HG03108 (cell line): ENCODE data around the gene TRMT10C.
A peak's percentile ranks its signal among the peaks of the same experiment; 100 is the strongest.
"Not testable (repeated sequence)": the region's sequence is repeated elsewhere in the genome, so short reads cannot be mapped to it uniquely, and the experiment has no call there.

Experiments used
- ATAC-seq: cut with Tn5 transposase; IDR thresholded peaks from one replicate; pipeline ENCODE4 v1.9.1; 2021; ENCODE audit warnings: moderate library complexity; ENCODE audit not compliant: unreplicated experiment

TRMT10C gene

DNA sequence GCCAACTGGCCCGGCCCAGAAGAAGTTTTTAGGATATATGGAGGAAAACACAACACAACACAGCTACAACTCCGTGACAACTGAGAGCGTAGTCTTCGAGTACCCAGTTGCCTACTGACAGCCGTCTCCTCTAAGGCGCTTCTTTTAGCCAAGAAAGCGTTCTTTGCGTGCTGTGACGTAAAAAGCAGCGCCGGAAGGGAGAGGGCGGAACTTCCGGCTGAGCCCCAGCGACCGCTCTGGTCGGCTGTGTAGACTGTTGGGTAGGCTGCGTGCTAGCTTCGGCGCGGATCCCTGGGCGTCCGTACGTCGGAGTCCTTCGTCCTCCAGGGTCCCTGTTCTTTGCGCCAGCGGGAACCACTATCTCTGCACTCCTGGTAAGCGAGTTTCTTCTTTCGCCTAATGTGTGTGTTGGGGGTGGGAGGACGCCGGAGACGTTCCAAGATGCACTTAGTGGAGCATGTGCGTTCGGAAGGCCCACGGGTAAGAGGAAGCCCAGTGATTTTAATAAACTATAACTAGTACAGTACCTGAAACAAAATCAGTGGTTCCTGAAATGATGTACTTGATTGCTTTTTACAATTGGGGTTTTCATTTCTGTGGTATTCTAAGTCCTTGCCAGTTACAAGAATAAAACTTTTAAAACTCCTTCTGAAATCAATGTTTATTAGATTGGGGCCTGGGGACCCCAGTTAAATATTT lies at the start of gene TRMT10C:
Gene TRMT10C, plus strand, starts transcription at position 239 of the 699 bp plus-strand sequence. CDS start 2,914 bp downstream, outside the sequence.
- ATAC-seq = peak; percentile 99

- ATAC-seq = peak; percentile 10
These were observed 49.3 kb upstream of the TRMT10C start for GRCh38 chr3:101512396-101512645.

GRCh38 chr3:101512646-101513418 lies 48.8 kb upstream of the TRMT10C start, which contains the start of gene SENP7:
Gene SENP7, minus strand, starts transcription at chr3:101513212. Its CDS starts 82 bp downstream, at chr3:101513130.
- ATAC-seq = peak; percentile 58

DNA sequence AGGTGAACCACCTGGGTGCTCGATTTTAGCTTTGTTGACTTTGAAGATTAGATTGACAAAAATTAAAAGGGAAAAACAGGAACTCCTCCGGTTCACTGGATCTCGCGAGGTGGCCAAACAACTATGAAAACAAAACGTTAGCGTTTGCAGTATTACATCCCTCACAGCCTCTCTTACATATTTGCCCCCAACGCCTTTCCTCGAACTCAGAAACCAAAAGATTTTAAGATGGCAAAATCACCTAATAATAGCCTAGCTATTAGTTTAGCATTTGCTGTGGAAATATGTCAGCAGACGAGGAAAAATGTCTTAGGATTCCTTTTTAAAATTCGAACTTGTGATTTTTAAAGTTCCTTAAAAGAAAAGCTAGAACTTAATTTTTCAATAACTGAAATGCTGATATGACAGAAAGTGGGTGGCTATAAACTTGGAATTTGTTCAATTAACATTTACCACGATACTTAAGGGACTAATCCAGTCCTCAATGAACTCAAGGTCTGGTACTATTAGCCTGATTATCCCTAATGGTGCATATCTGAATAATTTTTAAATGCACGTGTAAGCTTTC lies 48.2 kb upstream of the TRMT10C start:
- ATAC-seq = peak; percentile 21

DNA sequence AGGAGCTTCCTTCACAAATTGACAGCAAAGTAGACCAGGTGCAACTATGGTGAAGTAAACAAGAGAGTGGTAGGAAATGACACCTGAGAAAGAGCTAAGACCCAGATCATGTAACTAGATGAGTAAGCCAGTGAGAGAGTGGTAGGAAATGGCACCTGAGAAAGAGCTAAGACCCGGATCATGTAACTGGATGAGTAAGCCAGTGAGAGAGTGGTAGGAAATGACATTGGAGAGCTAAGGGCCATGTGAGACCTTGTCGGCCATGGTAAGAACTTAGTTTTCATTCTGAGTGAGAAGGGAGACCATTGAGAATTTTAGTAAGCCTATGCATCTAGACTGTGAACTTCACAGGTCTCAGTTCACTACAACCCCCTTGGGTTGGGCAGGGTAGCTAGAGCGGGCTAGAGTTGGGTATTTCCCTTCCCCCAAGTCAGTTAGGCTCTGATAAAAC lies 43.2 kb upstream of the TRMT10C start:
- peak; percentile 98 for ATAC-seq

DNA sequence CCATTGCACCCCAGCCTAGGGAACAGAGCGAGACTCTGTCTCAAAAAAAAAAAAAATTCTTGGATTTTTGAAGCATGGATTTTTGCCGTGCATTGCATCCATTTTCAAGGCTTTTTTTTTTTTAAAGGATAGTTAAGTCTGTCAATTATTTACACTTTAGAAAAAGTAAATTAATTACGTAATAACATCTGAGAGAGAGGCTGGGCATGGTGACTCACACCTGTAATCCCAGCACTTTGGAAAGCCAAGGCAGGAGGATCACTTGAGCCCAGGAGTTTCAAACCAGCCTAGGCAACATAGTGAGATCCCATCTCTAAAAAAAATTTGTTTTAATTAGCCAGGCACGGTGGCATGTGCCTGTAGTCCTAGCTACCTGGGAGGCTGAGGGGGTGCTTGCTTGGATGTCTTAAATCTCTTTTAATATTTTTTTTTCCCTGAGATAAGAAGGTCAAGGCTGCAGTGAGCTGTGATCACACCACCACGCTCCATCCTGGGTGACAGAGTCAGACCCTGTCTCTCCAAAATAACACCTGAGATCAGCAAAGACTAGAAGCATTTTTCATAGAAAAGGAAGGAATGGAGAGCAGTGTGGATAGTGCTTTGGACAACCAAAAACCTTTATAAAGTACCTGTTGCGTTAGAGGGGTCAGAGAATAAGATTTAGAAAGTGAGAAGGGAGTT lies 41.8 kb upstream of the TRMT10C start:
- ATAC-seq = no peak

DNA sequence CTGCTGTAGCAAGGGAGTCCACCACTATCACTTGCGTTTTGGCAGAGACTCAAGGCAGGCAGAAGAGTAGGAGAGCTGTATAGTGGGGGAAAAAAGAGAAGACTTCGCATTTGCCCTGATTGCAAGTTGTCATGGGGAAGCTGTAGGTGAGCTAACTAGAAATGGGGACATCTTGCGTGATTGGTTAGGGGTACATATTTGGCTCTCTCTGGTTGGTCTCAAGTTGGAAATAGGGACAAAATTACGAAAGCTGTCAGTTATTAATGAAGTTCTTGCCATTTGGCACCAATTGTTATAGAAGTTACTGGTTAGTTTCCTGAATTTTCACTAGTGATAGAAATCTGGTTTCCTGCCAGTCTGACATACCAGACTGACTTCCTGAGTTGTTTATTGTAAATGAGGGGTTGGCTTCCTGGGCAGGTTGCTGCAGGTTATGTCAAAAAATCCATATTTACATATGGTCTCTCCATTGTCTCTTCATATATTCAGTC lies 40.4 kb upstream of the TRMT10C start:
- ATAC-seq = no peak

- ATAC-seq = no peak
These were observed 34.2 kb upstream of the TRMT10C start for GRCh38 chr3:101527441-101527840.

DNA sequence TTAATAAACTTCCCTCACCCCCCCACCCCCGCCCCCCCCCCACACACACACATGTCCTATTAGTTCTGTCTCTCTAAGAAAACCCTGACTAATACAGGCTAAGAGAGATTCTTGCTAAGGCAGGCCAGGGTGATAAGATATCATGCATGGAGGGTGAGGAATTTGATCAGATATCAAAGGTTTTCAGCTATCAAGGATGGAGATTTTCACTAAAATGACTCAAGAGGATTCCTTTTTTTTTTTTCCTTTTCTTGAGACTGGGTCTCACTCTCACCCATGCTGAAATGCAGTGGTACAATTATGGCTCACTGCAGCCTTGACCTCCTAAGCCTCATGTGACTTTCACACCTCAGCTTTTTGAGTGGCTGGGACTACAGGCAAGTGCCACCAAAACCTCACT lies 33.8 kb upstream of the TRMT10C start:
- ATAC-seq = no peak

DNA sequence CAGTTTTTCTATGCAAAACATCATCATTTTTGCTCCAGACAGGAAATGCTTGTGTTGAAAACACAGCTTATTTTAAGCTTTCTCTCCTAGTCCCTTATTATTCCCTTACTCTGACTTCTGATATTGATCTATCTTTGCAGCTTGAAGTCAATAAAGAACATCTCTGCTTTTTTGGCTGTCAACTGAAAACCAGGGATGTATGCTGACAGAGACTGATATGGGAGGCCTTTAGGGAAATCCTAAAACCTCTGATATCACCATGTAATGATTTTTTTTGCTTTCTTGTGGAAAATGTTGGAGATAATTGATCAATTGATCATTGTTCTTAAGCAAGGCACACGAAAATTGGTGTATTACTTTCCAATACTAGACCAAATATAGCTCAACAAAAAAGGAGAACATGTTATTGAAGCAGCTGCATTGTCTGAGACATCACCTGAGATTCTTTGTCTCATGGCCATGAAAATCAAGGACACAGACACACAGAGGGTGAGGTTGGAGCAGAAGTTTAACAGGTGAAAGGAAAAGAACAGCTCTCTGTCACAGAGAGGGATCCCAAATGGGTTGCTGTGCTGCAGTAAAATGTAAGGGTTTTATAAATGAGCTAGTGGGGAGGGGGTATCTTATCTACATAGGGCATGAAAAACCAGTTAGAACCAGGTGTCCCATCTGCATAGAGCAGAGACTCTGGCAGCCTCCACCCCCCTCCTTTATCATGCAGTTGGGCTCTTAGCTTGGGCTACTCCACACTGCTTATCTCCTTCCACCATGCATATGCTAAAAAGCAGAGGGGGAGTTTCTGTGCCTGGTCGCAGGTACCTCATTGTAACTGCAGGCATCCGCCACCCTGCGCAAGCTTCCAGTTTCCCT lies 31.6 kb upstream of the TRMT10C start:
- ATAC-seq = no peak

DNA sequence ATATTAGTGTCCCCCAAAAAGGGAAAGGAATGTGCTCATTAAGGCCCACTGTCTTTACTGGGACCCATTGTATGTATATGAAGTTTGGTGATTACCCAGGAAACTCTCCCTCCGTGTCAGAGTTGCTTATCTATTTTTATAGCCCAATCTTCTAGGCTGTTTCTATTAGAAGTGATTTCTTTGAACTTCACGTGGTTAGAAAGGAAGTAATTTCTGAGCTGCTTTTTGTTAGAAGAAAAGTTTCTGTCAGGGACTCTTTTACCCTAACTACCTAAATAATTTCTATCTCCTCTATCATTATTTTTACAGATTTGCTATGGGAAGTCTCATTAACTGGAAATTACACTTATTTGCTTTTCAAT lies 31.0 kb upstream of the TRMT10C start:
- ATAC-seq = no peak

DNA sequence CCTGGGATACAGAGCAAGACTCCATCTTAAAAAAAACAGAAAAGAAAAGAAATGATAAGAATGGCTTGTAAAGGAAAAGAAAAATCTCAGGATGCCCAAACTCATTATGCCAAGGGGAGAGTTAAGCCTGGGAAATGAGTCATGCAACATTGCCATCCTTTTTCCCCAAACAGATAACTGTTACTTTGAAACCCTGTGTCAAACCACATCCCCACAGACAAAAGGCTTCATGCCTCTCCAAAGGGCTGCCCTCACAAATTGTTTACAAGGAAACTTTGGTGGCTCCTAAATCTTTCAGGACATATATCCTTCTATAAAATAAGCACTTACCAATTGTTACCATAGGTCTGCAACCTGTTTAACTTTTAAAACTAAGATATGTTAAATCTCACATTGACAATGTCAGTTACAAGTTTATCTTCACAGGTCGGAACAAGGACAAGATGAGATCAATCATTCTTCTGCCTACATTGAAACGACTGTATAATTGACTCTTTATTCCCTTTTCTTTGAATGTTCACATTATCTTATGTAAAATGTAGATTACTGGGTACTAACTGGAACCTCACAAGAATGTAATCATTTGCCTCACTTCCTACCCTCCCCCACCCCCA lies 30.1 kb upstream of the TRMT10C start:
- ATAC-seq = no peak

GRCh38 chr3:101532783-101533602 lies 28.7 kb upstream of the TRMT10C start:
- ATAC-seq = no peak

DNA sequence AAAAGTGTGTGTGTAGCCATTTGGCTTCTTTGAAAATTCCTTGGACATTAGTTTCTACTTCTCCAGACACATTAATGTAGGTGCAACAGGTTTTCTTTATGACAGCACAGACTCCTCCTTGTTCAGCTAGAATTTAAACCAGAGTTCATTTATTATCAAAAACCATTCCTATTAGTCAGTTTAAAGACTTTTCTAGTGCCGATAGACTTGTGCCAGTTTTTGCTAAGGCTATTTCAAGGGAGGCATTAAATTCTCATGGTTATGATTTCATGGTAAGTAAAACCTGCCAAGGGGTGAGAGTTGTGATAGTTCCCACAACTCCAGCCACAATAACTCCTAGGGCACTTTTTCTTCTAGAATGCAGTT lies 28.1 kb upstream of the TRMT10C start:
- no peak for ATAC-seq

GRCh38 chr3:101535221-101535620 lies 26.4 kb upstream of the TRMT10C start:
- ATAC-seq = no peak

DNA sequence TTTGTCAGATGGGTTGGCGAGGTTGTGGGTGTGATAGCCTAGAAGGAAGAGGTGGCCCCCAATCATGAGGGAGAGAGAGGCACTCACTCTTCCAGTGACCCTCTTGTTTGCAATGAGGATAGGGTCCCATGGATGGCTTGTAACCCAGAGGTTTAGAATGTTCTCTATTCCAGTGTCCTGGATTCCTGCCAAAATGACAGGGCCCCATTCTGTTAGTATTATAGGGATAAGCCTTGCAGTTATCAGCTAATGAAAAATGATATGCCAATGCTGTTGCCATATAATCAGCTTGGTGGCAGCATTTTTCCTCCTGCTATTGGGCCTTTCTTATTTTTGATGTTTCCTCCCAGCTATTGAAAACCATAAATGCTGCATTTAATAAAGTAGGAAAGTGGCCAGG lies 25.4 kb upstream of the TRMT10C start:
- ATAC-seq = no peak

- ATAC-seq = not testable (repeated sequence)
These were observed 24.7 kb upstream of the TRMT10C start for GRCh38 chr3:101536955-101537354.

DNA sequence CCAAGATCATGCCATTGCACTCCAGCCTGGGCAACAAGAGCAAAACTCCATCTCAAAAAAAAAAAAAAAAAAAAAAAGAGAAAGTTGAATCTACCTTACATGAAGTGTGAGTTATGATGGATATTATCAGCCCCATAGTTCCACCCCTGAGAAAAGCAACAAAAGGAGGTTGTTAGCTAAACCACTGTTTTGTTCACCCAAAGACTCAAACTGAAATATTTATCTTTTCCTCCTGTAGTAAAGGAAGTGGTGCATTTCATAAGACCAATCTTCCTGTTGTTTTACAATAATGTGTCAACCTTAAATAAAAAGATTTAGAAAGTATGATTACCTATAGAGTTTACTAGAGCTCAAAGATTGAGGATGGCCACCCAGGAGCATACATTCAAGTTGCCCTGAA lies 18.7 kb upstream of the TRMT10C start:
- no peak for ATAC-seq

- no peak for ATAC-seq
These were observed 17.4 kb upstream of the TRMT10C start for GRCh38 chr3:101544161-101544850.
